ENCODE data around the gene CEACAM21. TPM values are rescaled to one million over a fixed set of nuclear protein-coding genes. Genes with fewer than 3 reads are reported as not detected.

The CEACAM21 gene
- total RNA-seq, 4 donors from 2014 or later: 1.7 to 9.9 (median 2.5) TPM; not detected in 1

DNA sequence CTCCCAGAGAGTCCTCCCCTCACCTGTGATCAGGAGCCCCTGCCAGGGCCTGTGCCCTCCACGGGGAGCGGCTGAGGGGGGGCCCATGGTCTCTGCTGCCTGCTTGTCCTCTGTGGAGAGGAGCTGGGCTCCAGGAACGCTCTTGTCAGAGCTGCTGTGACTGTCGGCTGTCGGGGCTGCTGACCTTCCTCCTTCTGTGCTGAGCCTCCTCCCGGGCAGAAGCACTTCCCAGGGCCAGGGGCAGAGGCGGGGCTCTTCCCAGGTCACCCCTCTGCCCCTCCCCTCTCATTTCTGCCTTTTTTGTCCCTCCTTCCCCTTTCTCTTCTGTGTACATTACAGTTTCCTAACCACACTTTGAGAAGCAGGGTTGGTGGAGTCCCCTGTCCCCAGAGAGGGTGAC is 50.9 kb downstream of the CEACAM21 start, which contains the start of gene CEACAM4:
TSS of gene CEACAM4 (minus strand) at position 198 of the 400 bp plus-strand sequence. CDS start at position 87, 111 bp downstream.
- Histone ChIP-seq H3K4me1 (no peaks in the 10 kb centered on the region), H3K36me3 (no peaks in the 10 kb centered on the region), H3K9me3 (peaks cover 0 to 9% (median 0%) of the 10 kb centered on the region in 4 donors), H3K27me3 (no peaks in the 10 kb centered on the region), H3K27ac (no peak within 1 kb of the TSS), H3K4me3 (peak within 1 kb of the TSS in 1 of 4 donors; percentile 22)
- TF ChIP-seq CTCF (IDR thresholded peaks at IDR 0.05) (no peak), POLR2A (IDR thresholded peaks at IDR 0.05) (no peak)
- no peak for DNase-seq

- TF ChIP-seq POLR2A (IDR thresholded peaks at IDR 0.05): no peak
- TF ChIP-seq CTCF (IDR thresholded peaks at IDR 0.05): no peak
- no peak overlapping the region for H3K27ac ChIP-seq
- H3K4me1 ChIP-seq: no peaks in the 10 kb centered on the region
- H3K36me3 ChIP-seq: no peaks in the 10 kb centered on the region
- DNase-seq: no peak
- no peaks in the 10 kb centered on the region for H3K27me3 ChIP-seq
- H3K9me3 ChIP-seq: peaks cover 0 to 9% (median 0%) of the 10 kb centered on the region in 4 donors
- H3K4me3 ChIP-seq: no peak overlapping the region
These were observed 52.2 kb downstream of the CEACAM21 start for GRCh38 chr19:41627966-41628675.

Other genes starting within 250 kb of the CEACAM21 start
- gene TGFB1, start 222.2 kb upstream of the CEACAM21 start, total RNA-seq: 10 to 100 TPM in 3 of 4 donors, 1 to 10 TPM in 1; 6.8 to 80.9 (median 22.9) TPM
- gene B9D2, start 212.0 kb upstream of the CEACAM21 start, total RNA-seq: 1 to 10 TPM in 3 of 4 donors, not detected in 1; 3.6 to 6.8 (median 3.8) TPM
- gene TMEM91, start 199.6 kb upstream of the CEACAM21 start, total RNA-seq: 10 to 100 TPM in 2 of 4 donors, 1 to 10 TPM in 2; 8.3 to 19.6 (median 11.0) TPM
- 10 to 100 TPM in 2 of 4 donors, 1 to 10 TPM in 2; 5.4 to 12.4 (median 10.0) TPM for gene EXOSC5, start 178.8 kb upstream of the CEACAM21 start, total RNA-seq
- gene BCKDHA, start 178.3 kb upstream of the CEACAM21 start, total RNA-seq: 10 to 100 TPM; 23.9 to 41.7 (median 30.7) TPM
- 10 to 100 TPM; 15.7 to 98.4 (median 62.8) TPM for gene B3GNT8, start 148.8 kb upstream of the CEACAM21 start, total RNA-seq
- gene DMAC2, start 136.3 kb upstream of the CEACAM21 start, total RNA-seq: 10 to 100 TPM; 41.3 to 62.0 (median 48.3) TPM
- gene ERICH4, start 133.0 kb upstream of the CEACAM21 start, total RNA-seq: 10 to 100 TPM; 17.3 to 49.0 (median 22.3) TPM
- gene CEACAM4, start 50.9 kb downstream of the CEACAM21 start, total RNA-seq: not detected
- gene CEACAM7, start 112.1 kb downstream of the CEACAM21 start, total RNA-seq: not detected
- 100 to 1,000 TPM in 2 of 4 donors, 10 to 100 TPM in 2; 63.9 to 113 (median 99.3) TPM for gene CEACAM5, start 132.5 kb downstream of the CEACAM21 start, total RNA-seq
- gene CEACAM6, start 179.4 kb downstream of the CEACAM21 start, total RNA-seq: 10 to 100 TPM in 2 of 4 donors, 1 to 10 TPM in 1, not detected in 1; 6.8 to 31.9 (median 10.5) TPM
- gene CEACAM3, start 220.4 kb downstream of the CEACAM21 start, total RNA-seq: not detected

Measured in Peyer's patch (tissue), 4 donors.